ENCODE measurements around the gene CDIP1. TPM values are rescaled to one million over a fixed set of nuclear protein-coding genes. Genes with fewer than 3 reads are reported as not detected.

CDIP1 gene
- total RNA-seq (2014; rRNA removed; shearing (Covaris generic)) (13.5 and 15.5 TPM in 2 replicates), total RNA-seq (2022) (33.2 and 34.2 TPM in 2 replicates), Bru-seq, nascent RNA (percentile 51 among the genes with signal in this experiment), BruChase-seq, experiment 1, labeled RNA remaining after a 6-hour chase (percentile 66 among the genes with signal in this experiment), BruChase-seq, experiment 2, labeled RNA remaining after a 2-hour chase (percentile 59 among the genes with signal in this experiment)
- long read RNA-seq, transcript CDIP1-209 (6 exons, 2,062 nt) = major isoform, 30 of 92 reads
- long read RNA-seq, transcript CDIP1-205 (6 exons, 2,774 nt) = minor isoform, 7 of 92 reads
- long read RNA-seq, partial matches to known transcripts = 3 of 92 reads
- long read RNA-seq, other reads (novel, unspliced or antisense) = 51 of 92 reads

DNA sequence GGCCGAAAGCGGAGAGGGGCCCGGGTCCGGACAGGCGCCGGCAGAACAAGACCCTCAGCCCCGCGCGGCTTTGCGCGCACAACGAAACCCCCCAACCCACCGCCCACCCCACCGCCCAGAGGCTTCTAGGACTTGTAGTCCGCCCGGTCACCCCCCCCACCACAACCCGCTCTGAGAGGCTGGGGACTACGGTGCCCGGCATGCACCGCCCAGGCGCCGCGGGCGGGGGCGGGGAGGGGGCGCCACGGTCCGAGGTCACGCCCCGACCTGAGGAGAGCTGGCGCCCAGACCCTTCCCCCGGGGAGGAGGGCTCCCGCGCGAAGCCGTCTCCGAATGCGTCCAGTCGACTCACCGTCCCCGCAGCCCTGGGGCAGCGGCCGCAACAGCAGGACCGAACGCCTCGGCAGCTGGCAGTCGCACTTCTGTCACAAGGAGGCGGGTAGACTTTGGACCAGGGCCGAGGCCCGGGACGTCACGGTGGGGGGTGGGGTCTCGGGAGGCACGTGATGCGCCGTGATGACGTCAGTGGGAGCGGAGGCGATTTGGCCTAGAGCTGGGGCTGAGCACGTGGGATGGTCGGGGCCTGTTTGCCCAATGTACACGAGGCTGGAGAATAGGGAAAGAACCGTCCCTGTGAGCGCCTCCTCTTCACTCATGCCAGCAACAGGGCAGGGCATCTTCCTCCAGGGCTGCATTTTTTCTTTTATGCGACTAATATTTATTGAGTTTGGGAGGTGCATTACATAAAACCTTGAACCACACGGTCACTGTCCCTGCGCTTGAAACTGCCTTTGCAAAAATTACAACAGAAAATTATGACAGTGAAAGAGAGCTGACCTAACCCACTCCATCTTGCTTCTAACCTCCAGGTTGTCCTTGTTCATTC, at the start of gene CDIP1:
Gene CDIP1, minus strand, starts transcription at position 424 of the 886 bp plus-strand sequence. CDS start 24,643 bp downstream, outside the sequence.
- no peaks in the 10 kb centered on the region for H3K79me2 ChIP-seq (ENCODE audit: insufficient read depth, low read depth, low read length)
- H3K36me3 ChIP-seq (ENCODE audit: insufficient read depth, low read length) = no peaks in the 10 kb centered on the region; the same call in 1 of the 2 replicates
- TF ChIP-seq, protein P1, sequence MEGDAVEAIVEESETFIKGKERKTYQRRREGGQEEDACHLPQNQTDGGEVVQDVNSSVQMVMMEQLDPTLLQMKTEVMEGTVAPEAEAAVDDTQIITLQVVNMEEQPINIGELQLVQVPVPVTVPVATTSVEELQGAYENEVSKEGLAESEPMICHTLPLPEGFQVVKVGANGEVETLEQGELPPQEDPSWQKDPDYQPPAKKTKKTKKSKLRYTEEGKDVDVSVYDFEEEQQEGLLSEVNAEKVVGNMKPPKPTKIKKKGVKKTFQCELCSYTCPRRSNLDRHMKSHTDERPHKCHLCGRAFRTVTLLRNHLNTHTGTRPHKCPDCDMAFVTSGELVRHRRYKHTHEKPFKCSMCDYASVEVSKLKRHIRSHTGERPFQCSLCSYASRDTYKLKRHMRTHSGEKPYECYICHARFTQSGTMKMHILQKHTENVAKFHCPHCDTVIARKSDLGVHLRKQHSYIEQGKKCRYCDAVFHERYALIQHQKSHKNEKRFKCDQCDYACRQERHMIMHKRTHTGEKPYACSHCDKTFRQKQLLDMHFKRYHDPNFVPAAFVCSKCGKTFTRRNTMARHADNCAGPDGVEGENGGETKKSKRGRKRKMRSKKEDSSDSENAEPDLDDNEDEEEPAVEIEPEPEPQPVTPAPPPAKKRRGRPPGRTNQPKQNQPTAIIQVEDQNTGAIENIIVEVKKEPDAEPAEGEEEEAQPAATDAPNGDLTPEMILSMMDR (conservative IDR thresholded peaks at IDR 0.05; ENCODE audit: low read length) = no peak
- no peak for TF ChIP-seq EZH2phosphoT487 (IDR thresholded peaks at IDR 0.05; ENCODE audit: borderline replicate concordance, low read depth, low read length)
- peak within 1 kb of the TSS; percentile 66 for H3K4me3 ChIP-seq (ENCODE audit: low read depth, low read length, poor library complexity, severe bottlenecking)
- no TSS peak for BruUV-seq (replicated peaks)
- POLR2A ChIA-PET = interaction anchor here (0.6 to 1.6 kb wide), 5 partner anchors 10 to 917 kb away, joined by 3 to 4 read pairs (median 4); no protein-coding TSS in a partner anchor
- peaks cover 16% of the 10 kb centered on the region for H3K9me3 ChIP-seq (ENCODE audit: low read length)
- intact Hi-C loops (cut with micrococcal nuclease; ENCODE audit: unreplicated experiment) = no loop called here
- H3K9me2 ChIP-seq (ENCODE audit: insufficient read depth, low read length) = no peaks in the 10 kb centered on the region
- no peak within 1 kb of the TSS for H3K27ac ChIP-seq (ENCODE audit: low read depth, low read length, poor library complexity, severe bottlenecking)
- H3K4me2 ChIP-seq (ENCODE audit: low read length) = peak within 1 kb of the TSS; percentile 62
- peak; percentile 97 for DNase-seq (ENCODE audit: low spot score)
- peaks cover 14% of the 10 kb centered on the region for H3K4me1 ChIP-seq (ENCODE audit: insufficient read depth, low read length, poor library complexity, severe bottlenecking)
- CTCF ChIA-PET (ENCODE audit: unreplicated experiment) = no interaction called here
- no peaks in the 10 kb centered on the region for H4K20me1 ChIP-seq (ENCODE audit: insufficient read depth, low read length)
- peak within 1 kb of the TSS; percentile 28; the same call in 1 of the 2 replicates for H2AFZ ChIP-seq (ENCODE audit: low read length)

DNA sequence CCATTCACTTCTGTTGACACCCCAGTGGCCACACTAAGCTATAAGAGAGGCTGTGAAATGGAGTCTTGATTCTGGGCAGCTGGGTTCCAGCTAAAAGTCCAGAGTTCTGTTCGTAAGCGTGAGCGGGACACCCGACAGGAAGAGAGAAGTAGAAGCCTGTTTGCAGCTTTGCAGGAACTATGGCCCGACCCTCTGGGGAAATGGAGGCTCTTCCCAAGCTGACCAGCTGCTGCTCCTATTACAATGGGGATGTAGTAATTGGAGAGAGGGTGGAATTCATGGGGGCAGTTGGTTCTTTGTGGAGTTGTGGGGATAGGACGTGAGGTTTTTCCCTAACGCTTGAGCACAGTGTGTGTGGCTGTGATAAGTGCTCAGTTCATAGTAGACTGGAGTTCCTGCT, 47.7 kb upstream of the CDIP1 start:
- ChIA-PET CTCF (ENCODE audit: unreplicated experiment) (no interaction called here), POLR2A (no interaction called here)
- H3K36me3 ChIP-seq (ENCODE audit: insufficient read depth, low read length) = no peaks in the 10 kb centered on the region
- no peak overlapping the region for H3K27ac ChIP-seq (ENCODE audit: low read depth, low read length, poor library complexity, severe bottlenecking)
- 0 out of 2 replicates have a peak, but pooled peaks cover 5% of the 10 kb centered on the region for H3K9me3 ChIP-seq (ENCODE audit: low read length)
- no peaks in the 10 kb centered on the region for H3K4me1 ChIP-seq (ENCODE audit: insufficient read depth, low read length, poor library complexity, severe bottlenecking)
- H4K20me1 ChIP-seq (ENCODE audit: insufficient read depth, low read length) = no peaks in the 10 kb centered on the region
- no peaks in the 10 kb centered on the region for H3K79me2 ChIP-seq (ENCODE audit: insufficient read depth, low read depth, low read length)
- DNase-seq (ENCODE audit: low spot score) = no peak
- no peak overlapping the region for H3K4me2 ChIP-seq (ENCODE audit: low read length)
- no peak overlapping the region for H3K4me3 ChIP-seq (ENCODE audit: low read depth, low read length, poor library complexity, severe bottlenecking)
- H3K9me2 ChIP-seq (ENCODE audit: insufficient read depth, low read length) = no peaks in the 10 kb centered on the region
- BruUV-seq (replicated peaks) = no TSS peak
- intact Hi-C loops (cut with micrococcal nuclease; ENCODE audit: unreplicated experiment) = no loop called here
- TF ChIP-seq, protein P1 (conservative IDR thresholded peaks at IDR 0.05; ENCODE audit: low read length) = no peak
- no peak for TF ChIP-seq EZH2phosphoT487 (IDR thresholded peaks at IDR 0.05; ENCODE audit: borderline replicate concordance, low read depth, low read length)
- no peak overlapping the region for H2AFZ ChIP-seq (ENCODE audit: low read length)

Measured in OCI-LY7 (cell line).